ENCODE measurements around the gene ABCG1.
"Not testable (repeated sequence)": the region's sequence is repeated elsewhere in the genome, so short reads cannot be mapped to it uniquely, and the experiment has no call there.

The ABCG1 gene

DNA sequence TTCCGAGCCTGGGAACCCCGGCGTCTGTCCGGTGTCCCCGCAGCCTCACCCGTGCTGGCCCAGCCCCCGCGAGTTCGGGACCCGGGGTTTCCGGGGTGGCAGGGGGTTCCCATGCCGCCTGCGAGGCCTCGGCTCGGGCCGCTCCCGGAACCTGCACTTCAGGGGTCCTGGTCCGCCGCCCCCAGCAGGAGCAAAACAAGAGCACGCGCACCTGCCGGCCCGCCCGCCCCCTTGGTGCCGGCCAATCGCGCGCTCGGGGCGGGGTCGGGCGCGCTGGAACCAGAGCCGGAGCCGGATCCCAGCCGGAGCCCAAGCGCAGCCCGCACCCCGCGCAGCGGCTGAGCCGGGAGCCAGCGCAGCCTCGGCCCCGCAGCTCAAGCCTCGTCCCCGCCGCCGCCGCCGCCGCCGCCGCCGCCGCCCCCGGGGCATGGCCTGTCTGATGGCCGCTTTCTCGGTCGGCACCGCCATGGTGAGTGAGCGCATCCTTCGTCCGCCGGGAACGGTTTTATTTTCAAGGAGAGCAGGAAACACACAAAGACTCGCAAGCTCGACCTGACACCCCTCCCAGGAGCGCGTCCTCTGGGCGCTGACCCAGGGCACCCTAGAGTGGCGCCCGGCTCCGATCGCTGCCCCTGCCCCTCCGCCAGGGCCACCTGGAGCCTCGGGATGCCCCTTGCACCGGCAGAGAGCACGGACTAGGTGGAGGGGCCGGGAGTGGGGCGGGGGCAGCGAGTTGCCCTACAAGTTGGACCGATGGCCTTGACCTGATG is at the start of gene ABCG1:
Gene ABCG1, plus strand, starts transcription at position 305 of the 770 bp plus-strand sequence. Its CDS starts 123 bp downstream, at position 428.
- no peak for TF ChIP-seq POLR2A (IDR thresholded peaks at IDR 0.05; ENCODE audit: low read depth, low read length)
- FAIRE-seq (no peak), DNase-seq (ENCODE audit: insufficient read length, low spot score) (no peak)

DNA sequence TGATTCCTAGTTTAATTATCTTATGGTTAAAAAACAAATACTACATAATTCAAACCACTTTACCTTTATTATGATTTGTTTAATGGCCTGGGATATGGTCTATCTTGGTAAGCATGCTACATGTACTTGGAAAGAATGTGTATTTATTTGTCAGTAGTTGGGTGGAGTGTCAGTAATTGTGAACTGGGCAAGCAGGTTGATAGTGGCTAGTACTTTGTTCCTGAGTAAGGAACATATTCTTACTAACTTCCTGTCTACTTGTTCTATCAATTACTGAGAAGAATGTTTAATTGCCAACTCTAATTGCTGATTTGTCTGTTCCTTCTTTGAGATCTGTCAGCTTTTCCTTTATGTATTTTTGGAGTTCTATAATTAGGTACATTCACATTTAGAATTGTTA is 49.2 kb upstream of the ABCG1 start:
- no peak for TF ChIP-seq POLR2A (IDR thresholded peaks at IDR 0.05; ENCODE audit: low read depth, low read length)
- DNase-seq (ENCODE audit: insufficient read length, low spot score) = no peak
- no peak for FAIRE-seq

DNA sequence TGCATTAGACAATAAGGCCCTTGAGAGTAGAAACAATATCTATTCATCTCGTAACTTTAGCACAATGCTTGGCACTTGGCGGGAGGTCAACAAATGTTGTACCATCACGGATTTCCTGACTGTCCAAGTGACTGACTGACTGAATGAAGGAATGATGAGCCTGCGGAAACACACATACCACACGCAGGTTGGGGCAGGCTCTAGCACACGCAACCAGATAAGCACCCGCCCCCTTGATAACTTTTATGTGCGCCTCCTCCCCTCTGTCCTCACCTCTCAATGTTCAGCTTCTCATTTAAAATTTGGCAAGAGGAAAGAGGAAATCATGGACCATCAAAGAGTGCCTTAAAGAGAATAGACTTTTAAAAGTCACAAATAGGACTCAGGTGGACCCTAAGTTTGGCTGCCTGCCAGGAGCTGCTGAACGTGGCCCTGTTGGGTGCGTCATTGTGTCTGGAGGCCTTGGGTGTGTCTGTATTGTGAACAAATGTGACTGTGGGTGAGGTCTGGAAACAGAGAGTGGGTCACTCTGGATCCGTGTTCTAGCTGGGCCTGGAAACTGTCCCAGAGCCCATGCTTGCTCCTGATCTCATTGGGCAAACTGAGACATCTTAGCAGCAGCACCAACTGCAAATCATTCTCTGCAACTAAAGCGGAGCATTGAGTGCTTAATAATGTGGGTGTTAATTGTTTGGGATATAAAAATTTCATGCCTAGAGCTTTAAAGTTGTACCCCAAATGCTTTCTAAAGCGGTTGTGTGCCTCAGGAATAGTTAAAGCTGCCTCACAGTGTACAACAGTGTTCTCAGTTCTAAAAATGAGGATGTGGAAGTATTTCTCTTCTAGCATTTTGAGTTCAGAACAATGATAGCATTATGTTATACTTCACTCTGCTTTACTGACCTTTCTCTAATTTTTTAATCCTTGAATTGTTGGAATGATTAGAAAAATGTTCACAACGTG is 47.6 kb upstream of the ABCG1 start:
- TF ChIP-seq POLR2A (IDR thresholded peaks at IDR 0.05; ENCODE audit: low read depth, low read length) = no peak
- FAIRE-seq (no peak), DNase-seq (ENCODE audit: insufficient read length, low spot score) (no peak)

DNA sequence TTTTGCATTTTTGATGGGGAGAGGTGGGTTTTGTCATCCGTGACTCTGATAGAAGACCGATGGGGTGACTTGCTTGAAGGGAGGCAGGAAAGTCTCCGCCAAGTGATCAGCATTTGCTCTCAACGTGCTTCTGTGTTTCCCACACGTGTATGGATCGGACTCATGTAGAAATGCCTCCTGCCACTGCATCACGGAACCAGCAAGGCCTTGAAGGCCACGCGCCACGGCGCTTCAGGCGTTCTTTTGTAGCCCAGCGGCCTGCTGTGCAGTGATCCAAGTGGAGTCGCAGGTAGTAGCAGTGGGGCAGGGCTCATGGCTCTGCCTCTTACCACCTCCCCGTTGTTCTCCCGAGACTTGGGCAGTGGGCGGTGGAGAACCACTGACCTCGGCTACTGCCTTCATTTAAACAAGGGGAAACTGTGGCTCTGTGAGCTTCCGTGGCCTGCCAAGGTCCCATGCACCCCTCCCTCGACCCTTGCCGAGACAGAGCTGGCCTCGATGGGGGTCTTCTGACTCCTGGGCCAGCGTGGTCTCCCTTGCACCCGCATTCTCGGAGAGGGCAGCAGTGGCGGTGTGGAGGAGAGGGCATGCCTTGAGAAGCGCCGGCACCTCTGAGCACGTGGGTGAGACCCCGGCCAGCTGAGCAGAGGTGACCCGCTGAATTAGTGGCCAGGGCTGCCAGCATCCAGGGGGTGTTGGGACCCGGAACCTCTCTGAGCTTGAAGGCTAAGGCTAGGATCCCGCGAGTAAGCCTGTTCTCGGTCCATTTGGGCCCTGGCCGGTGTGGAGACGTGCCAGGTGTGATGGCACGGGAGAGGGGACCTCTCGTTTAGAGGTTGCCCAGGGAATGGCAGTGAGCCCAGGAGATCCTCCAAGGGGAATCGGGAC is 46.1 kb upstream of the ABCG1 start:
- TF ChIP-seq POLR2A (IDR thresholded peaks at IDR 0.05; ENCODE audit: low read depth, low read length) = no peak
- no peak for FAIRE-seq
- DNase-seq (ENCODE audit: insufficient read length, low spot score) = no peak

DNA sequence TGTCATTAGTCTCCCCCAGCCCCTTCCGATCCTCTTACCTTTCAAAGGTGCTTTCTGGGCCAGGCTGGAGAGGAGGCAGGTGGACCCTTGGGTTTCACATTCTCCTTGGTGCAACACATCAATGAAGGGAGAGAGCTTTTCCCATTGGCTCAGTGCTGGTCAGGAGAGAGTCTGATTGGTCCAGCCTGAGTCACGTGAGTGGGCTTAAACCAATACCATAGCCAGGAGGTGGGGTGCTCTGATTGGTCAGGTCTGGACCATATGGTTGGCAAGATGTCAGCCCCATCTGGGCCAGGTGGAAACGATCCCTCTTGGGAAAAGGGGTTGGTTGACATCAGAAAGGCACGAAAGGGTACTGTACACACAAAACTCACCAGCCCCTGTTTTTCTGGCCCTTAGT is 44.8 kb upstream of the ABCG1 start:
- DNase-seq (ENCODE audit: insufficient read length, low spot score) = no peak
- TF ChIP-seq POLR2A (IDR thresholded peaks at IDR 0.05; ENCODE audit: low read depth, low read length) = no peak
- no peak for FAIRE-seq

DNA sequence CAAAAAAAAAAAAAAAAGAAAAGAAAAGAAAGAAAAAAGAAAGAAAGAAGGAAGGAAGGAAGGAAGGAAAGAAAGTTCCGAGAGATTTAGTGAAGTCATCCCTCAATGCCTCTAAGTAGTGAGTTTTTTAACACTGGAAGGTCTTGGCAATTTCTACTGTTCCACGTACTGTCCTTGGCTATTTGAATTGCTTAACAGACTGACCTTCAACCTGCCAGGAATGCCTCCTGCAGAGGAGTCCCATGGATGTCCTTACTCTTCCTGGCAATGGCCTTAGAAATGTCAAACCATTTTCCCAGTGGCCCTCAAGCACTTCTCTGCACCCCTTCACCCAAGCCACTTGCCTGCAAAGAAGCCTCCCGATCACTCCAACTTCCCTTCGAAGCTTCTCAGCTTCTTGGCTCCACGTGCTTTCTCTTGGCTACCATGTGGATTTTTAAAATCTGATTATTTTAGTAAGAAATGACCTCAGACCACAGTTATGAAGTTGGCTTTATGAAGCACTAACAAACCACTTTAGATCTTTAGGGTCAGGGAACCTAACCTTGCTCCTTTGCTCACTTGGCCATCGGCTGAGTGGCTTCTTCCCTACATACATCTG is 43.7 kb upstream of the ABCG1 start:
- DNase-seq (ENCODE audit: insufficient read length, low spot score) = no peak
- no peak for TF ChIP-seq POLR2A (IDR thresholded peaks at IDR 0.05; ENCODE audit: low read depth, low read length)
- no peak for FAIRE-seq

DNA sequence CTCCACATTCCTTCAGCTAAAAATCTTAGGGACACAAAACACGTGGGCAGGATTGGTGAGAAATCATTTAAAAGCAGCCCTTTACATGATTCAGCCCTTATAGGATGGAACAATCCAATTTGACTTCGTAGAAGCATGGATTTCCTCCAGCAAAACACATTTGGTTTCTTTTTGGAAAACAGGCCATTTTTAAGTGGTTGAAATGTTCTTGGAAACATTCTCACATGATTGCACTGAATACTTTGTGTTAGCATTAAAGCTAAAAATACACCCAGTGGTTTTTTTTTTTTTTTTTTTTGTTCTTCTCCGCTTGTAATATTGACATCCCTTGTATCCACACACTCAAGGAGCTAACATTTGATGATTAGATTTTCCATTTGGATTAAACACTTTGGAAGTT is 42.1 kb upstream of the ABCG1 start:
- FAIRE-seq = no peak
- no peak for DNase-seq (ENCODE audit: insufficient read length, low spot score)
- no peak for TF ChIP-seq POLR2A (IDR thresholded peaks at IDR 0.05; ENCODE audit: low read depth, low read length)

DNA sequence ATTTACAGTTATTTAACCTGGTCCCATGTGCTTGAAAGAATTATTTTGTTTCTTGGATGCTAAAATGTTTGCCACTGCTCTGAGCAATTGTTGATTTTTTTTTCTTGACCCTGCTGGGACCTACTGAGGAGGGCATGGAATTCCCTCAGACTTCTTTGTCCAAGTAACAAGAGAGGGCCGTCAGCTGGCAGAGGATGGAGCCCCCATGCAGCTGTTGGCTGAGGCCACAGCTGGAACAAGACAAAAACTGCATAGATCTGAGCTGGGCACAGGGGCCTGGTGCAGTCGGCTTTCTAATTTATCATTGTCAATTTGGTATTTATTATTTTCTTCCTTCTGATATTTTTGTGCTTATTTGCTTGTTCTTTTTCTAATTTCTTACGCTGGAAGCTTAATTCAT is 39.6 kb upstream of the ABCG1 start:
- no peak for DNase-seq (ENCODE audit: insufficient read length, low spot score)
- TF ChIP-seq POLR2A (IDR thresholded peaks at IDR 0.05; ENCODE audit: low read depth, low read length) = no peak
- FAIRE-seq = no peak

DNA sequence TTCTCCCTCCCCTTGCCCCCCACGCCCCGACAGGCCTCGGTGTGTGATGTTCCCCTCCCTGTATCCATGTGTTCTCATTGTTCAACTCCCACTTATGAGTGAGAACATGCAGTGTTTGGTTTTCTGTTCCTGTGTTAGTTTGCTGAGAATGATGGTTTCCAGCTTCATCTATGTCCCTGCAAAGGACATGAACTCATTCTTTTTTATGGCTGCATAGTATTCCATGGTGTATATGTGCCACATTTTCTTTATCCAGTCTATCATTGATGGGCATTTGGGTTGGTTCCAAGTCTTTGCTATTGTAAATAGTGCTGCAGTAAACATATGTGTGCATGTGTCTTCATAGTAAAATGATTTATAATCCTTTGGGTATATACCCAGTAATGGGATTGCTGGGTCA is 38.9 kb upstream of the ABCG1 start:
- not testable (repeated sequence) for FAIRE-seq; DNase-seq (ENCODE audit: insufficient read length, low spot score)

DNA sequence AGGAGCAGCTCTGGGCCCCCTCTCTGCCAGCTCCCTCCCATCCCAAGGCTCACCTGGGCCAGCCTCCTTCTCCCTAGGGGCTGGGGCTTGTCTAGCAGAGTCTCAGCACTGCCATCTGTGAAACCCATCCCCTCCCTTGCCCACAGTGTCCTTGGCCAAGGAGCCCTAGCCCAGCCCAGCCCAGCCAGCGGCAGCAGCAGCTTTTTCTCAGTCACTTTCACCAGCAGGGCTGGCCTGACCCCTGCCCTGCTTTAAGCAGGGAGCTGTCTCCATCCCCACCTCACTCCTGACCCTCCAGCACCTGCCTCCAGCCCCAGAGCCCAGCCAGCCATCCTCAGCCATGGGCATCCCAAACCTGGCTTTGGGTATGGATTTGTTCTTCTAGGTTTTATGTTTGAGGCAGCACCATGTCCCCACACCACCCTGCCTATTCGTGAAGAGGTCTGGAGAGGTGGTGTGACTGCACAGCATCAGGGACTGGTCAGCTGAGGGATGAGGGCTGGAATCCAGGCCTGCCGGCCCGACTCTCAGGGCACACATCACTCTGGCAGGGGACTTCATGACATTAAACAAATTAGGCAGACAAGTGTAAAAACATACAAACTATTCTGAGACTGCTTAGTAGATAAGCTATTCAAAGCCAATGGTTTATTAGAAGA is 36.1 kb upstream of the ABCG1 start:
- no peak for TF ChIP-seq POLR2A (IDR thresholded peaks at IDR 0.05; ENCODE audit: low read depth, low read length)
- FAIRE-seq (no peak), DNase-seq (ENCODE audit: insufficient read length, low spot score) (no peak)

DNA sequence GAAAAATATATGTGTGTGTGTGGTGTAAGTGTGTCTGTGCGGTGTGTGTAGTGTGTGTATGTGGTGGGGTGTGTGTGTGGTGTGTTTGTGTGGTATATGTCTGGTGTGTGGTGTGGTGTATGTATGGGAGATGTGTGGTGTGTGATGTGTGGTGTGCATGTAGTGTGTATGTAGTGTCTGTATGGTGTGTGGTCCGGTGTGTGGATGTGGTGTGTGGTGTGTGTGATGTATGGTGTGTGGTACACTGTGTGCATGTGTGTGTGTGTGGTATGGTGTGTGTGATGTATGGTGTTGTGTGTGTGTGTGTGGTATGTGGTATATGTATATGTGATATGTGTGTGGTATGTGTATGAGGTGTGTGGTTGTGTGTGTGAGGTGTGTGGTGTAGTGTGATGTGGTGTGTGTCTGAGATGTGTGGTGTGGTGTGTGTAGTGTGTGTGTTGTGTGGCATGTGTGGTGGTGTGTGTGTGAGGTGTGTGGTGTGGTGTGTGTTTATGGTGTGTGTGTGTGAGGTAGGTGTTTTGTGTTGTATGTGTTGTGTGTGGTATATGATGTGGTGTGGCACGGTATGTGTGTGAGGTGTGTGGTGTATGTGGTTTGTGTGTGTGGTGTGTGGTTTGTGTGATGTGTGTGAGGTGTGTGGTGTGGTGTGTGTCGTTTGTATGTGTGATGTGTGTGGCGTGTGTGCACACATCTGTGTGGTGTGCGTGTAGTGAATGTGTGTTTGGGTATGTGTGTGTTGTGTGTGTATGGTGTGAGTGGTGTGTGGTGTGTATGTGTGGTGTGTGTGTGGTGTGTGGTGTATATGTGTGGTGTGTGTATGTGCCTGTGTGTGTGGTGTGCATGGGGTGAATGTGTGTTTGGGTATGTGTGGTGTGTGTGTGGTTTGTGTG is 35.3 kb upstream of the ABCG1 start:
- FAIRE-seq = no peak
- no peak for DNase-seq (ENCODE audit: insufficient read length, low spot score)
- no peak for TF ChIP-seq POLR2A (IDR thresholded peaks at IDR 0.05; ENCODE audit: low read depth, low read length)

DNA sequence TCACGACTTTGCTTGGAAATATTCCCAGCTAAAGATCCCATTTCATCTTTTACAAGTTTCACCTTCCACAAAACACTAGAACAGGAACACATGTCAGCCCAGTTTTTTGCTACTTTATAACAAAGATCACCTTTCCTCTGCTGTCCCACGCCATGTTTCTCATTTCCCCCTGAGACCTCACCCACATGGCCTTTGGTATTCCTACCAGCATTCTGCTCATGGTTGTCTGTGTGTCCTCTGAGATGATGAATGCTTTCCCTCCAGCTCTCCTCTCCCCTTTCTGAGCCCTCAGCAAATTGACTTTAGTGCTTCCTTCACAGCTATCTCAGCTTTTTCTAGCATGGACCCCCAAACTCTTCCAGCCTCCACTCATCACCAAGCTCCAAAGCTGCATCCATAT is 32.3 kb upstream of the ABCG1 start:
- DNase-seq (ENCODE audit: insufficient read length, low spot score) = no peak
- no peak for TF ChIP-seq POLR2A (IDR thresholded peaks at IDR 0.05; ENCODE audit: low read depth, low read length)
- FAIRE-seq = no peak

Data from H54 (cell line).